ENCODE data around the gene CDH11.

- TF ChIP-seq REST (IDR thresholded peaks at IDR 0.05; ENCODE audit: low read depth) (no peak), ZBTB7A (IDR thresholded peaks at IDR 0.05; ENCODE audit: low read depth) (no peak), RAD21 (IDR thresholded peaks at IDR 0.05; ENCODE audit: low read depth) (no peak), CEBPB (IDR thresholded peaks at IDR 0.05) (no peak), CREB1 (IDR thresholded peaks at IDR 0.05; ENCODE audit: low read depth) (no peak), MAX (IDR thresholded peaks at IDR 0.05) (no peak), EGR1 (IDR thresholded peaks at IDR 0.05) (no peak)
Observed at GRCh38 chr16:65069766-65070165, 52.1 kb downstream of the CDH11 start.

All from Ishikawa (cell line).